Epithelial cell of prostate (primary cell): ENCODE results near the gene C3orf52.

Experiments
- DNase-seq: peaks from one replicate; pipeline ENCODE4 v3.0.0-alpha.2; 2011; ENCODE audit warnings: low read depth, low spot score
- H3K27ac ChIP-seq: fragments of 450-650 bp; 2 replicates; pipeline ENCODE4 v1.5.1; 2017; ENCODE audit warnings: mild to moderate bottlenecking

C3orf52 gene

DNA sequence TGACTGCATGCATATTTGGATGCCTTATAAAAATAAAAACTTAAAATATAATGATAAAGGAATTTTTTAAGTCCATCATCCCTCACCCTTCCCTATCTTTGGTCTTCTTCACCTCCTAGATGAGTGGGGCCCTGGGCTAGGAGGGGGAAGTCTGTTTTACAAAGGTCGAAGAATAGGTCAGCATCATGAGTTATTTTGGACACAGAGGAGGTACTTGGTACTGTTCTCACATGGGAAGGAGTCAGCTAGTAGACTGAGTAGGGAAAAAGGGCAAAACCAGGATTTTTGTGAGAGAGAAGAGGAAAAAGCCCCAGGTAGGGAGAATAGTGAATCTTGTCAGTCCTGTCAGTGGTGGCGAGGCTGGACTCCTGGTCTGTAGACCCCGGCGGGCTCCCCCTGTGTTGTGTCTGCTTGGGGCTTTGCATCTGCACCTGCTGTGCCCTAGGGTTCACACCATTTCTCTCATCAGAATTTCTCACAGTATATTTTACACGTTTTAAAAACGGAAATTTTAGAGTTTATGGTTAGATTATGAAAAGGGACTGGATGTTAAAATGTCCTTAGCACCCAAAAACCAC lies 29.7 kb downstream of the C3orf52 start:
- no peak for DNase-seq
- no peak overlapping the region for H3K27ac ChIP-seq

DNA sequence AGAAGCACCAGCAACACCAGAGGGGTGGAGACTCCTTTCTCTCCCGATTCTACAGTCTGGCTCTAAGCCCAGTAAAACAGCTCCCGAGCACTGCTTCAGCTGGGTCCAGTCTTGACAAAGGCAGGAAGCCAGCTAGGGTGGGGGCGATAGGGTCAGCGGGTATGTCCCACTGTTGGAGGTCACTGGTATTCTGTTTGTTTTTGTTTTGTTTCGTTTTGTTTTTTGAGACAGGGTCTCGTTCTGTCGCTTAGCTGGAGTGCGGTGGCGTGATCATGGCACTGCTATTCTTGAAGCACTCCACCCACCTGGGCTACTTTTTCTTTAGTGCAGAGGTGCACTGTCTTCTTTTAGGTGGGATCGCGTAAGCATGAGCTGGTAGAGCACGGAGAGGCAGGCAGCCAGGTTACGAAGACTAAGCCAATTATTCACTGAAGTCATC lies 30.6 kb downstream of the C3orf52 start:
- DNase-seq = no peak
- H3K27ac ChIP-seq = no peak overlapping the region

GRCh38 chr3:112117415-112117814 lies 31.2 kb downstream of the C3orf52 start:
- DNase-seq = no peak
- H3K27ac ChIP-seq = no peak overlapping the region

GRCh38 chr3:112117841-112118571 lies 31.8 kb downstream of the C3orf52 start:
- no peak overlapping the region for H3K27ac ChIP-seq
- no peak for DNase-seq

DNA sequence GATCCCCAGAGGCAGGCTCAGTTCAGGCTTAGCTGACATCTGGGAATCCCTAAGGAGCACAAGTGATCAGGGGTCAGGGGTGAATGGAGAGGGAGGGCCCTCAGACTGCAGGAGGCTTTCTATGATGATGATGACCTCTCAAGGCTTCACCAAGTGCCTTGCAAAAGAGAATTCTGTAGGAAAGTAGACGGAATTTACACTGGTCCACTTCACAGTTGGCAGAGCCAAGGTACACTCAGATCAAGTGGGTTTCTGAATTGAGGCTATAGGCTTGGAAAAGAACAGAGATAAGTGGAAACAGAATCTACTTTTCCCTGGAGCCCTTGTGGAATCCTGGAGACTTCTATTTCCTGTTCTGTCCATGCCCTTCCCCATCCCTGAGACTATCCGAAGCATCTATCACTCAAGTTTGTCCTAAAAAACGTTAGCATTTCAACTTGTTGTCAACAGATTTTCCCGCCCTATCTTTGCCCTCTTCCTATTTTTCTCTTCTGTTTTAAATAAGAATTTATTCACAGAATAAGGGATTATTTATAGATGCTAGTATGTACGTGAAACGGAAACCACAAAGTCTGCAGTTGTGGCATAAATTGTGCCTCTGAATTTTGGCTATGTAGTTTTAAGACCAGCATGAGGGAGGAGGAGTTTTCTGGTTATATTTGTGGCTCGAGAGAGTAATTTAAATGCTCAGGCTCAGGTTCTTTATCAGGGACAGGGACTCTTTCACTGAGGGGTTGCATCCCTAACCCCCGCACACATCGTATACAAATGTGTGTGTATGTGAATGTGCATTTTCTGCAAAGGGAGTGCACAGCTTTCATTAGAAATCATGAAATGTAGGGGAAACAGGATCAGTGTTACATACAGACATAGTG lies 34.0 kb downstream of the C3orf52 start:
- no peak for DNase-seq
- no peak overlapping the region for H3K27ac ChIP-seq

DNA sequence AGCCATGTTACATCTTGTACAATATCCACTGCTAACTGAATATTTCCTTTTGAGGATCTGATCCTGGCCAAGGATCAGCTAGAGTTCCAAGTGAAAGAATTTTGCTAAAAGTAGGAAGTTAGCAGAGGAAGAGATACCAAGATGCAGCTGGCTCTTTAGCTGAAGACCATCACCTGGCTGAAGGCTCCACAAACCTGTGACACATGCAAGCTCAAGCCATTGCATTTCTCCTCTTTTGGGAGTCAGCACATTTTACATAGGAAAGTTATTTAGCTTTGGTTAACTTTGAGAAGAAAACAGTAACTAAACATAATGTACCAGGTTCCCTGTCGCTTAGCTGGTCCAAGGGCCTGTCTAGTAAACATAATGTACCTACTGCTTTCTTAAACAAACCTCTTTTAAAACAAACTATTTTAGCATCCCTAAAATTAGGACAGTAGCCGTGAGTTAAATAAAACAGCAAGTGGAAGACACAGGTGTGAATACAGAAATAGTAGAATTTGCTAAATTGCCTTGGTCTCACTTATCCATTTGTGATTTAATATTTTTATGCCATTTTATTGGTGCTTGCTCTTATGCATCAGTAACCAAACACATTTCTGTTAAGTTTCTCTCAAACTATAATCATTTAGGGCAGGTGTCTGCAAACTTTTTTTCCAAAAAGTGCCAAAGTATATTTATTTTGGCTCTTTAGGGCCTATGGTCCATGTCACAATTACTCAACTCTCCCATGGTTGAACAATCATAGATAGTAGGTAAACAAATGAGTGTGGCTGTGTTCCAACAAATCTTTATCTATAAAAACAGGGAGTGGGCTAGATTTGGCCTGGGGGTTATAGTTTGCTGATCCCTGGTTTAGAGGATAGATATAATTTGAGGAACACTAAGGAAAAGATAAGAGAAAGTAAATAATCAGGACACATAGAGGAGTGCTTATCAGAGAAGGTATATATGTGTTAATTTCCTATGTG lies 35.7 kb downstream of the C3orf52 start:
- no peak overlapping the region for H3K27ac ChIP-seq

DNA sequence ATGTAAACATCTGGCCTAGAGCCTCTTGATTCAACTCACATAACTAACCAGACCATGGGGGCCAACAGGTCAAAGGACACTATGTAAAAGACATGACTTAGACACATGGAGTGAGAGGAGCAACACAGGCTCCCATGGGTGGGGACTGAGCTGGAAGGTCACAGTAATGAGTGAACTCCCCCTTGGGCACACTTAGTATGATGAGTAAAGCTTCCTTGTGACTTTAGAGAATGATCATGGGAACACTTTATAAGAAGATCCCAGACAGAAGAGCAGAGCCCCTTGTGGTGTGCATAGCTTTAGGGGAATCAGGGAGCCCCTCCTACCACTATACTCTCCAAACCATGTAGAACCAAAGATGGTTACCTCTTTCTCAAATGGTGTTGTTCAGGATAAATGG lies 36.7 kb downstream of the C3orf52 start:
- no peak for DNase-seq
- no peak overlapping the region for H3K27ac ChIP-seq

More for the DNA sequence above, 35.7 kb downstream of the C3orf52 start:
- DNase-seq = no peak

GRCh38 chr3:112123548-112123947 lies 37.4 kb downstream of the C3orf52 start:
- no peak for DNase-seq

GRCh38 chr3:112124907-112125607 lies 38.9 kb downstream of the C3orf52 start:
- no peak overlapping the region for H3K27ac ChIP-seq
- no peak for DNase-seq

More at GRCh38 chr3:112123548-112123947, 37.4 kb downstream of the C3orf52 start:
- H3K27ac ChIP-seq = no peak overlapping the region

- DNase-seq = no peak
- H3K27ac ChIP-seq = no peak overlapping the region
Observed at GRCh38 chr3:112126511-112126911, 40.3 kb downstream of the C3orf52 start.

DNA sequence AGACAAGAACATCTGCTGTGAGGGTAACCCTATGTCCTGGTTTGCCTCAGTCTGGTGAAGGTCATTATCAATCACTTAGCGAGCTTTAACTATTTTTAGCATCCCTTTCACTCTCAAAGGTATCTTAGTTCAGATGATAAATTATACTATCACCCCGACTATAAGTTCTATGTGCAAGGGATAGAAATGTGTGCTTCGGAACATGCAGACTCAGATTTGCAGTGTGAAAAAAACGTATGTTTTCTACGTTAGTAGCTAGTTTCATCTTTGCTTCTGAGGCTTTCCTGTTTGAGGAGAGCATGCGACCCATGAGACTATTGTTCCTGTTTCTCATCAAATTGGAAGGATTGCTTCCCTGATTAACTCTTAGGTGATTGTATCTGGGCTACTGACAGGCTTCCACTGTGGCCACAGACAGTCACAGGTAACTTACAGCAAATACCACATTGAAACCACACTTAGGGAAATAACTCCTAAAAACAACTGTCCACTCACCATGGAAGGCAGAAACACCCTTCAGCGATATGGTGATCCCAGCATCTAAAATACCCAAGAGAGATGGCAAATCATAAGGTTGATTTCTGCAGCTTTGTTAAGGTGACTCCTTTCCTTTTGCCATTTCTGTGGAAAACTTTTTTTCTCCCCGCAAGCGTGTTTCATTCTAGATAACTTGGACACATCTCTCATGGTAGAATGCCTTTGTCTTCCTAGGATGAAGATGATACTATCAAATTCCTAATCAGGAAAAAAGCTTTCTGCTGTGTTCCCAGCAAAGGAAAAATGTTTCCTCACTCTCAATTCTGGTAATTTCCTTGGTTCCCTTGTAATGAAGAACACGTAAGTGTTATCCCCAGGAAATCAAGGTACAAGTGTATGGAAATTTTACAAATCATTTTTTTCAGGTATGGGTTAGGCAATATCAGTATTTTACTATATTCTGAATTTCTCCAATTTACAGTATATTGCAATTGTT lies 41.6 kb downstream of the C3orf52 start:
- no peak overlapping the region for H3K27ac ChIP-seq
- no peak for DNase-seq

DNA sequence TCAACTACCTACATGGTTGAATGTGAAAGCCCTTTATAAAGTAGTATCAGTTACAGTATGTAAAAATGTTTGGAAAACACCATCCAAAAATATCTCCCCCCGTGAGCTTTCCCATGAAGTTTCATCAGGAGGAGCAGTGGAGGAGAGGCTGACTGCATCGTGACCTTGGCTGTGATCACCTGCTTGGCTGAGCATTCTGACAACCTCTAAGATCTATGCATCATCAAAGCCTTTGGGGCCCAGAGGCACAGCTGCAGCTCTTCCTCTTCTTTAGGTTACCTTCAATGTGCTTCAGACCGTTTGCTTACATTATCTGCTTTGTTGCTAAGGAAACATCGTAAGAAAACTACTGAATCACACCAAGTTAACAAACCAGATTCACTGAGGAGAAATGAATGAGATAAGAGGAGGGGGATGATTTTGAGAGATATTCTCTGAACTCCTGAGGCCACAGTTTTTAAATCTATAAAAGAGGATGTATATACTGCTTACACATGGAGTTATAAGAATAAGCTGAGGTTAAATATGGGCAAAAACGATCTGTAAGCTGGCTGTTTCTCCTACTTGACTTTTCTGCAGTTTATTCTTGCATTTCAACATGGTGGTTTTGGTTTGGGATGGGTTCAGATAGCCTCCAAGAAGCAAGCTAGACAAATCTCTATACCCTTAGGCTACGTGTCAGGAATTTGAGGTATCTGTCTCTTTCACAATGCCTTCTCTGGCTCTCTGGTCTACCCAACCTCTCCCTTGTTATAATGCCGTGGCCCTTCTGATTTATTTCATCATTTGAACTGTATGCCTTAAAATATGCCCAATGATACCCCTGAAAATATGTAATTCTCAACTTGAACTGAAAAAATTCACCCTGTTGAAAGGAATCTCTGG lies 42.9 kb downstream of the C3orf52 start:
- no peak for DNase-seq
- H3K27ac ChIP-seq = no peak overlapping the region

GRCh38 chr3:112129925-112130637 lies 43.9 kb downstream of the C3orf52 start:
- H3K27ac ChIP-seq = no peak overlapping the region
- no peak for DNase-seq

GRCh38 chr3:112130638-112130993 lies 44.4 kb downstream of the C3orf52 start:
- no peak for DNase-seq
- H3K27ac ChIP-seq = no peak overlapping the region

DNA sequence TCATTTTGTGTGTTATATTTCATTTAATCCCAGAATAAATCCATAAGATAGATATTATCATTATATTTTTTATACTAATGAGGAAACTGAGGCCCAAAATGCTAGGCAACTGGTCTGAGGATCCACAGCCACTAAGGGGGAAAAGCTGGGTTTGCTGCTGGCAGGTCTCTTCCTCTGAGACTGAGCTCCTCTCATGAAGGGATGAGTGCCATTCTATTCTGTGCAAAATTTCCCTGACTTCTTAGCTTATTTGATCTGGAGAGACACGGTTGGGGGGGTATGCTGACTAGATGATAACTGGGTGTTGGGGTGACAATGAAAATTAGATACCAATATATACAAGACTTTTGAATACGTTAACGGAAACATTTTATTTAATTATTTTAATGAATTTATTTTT lies 44.9 kb downstream of the C3orf52 start:
- DNase-seq = no peak
- H3K27ac ChIP-seq = no peak overlapping the region

DNA sequence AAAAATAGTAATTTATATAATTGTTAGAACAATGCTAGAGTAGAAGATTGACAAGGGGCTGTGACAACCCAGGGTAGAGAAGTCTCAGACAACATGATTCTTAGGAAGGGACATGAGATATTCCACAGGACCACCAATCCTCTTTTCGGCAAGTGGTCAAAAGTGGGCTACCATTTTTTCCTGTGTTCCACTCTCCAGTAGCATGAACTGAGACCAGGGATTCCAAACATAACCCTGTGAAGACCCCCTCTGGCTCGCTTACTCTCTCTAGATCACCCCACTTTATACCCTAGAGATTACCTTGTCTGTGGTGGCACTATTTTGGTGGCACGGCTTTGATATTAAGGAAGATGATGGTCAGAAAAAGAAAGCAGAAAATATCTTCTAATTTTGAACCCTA lies 45.9 kb downstream of the C3orf52 start:
- no peak for DNase-seq
- H3K27ac ChIP-seq = no peak overlapping the region

- DNase-seq = no peak
- peak overlapping the region; percentile 15 for H3K27ac ChIP-seq
Observed at GRCh38 chr3:112132554-112132953, 46.4 kb downstream of the C3orf52 start.
